H9 (cell line): ENCODE measurements around the gene DCDC2C. TPM values are rescaled to one million over a fixed set of nuclear protein-coding genes. Genes with fewer than 3 reads are reported as not detected.

Experiments
- DNase-seq: peaks from one replicate; pipeline ENCODE4 v3.0.0-alpha.2; 2017
- H2AFZ ChIP-seq: one replicate; pipeline ENCODE4 v1.6.1; 2013; ENCODE audit warnings: mild to moderate bottlenecking, low read length, control low read depth, moderate library complexity
- H2AK5ac ChIP-seq: 2 replicates; pipeline ENCODE4 v1.6.1; 2013; ENCODE audit warnings: low read length, control low read depth, mixed read lengths; ENCODE audit not compliant: insufficient read length
- H2BK120ac ChIP-seq: one replicate; pipeline ENCODE4 v1.6.1; 2013; ENCODE audit warnings: low read depth, mild to moderate bottlenecking, low read length, control low read depth, inconsistent platforms; ENCODE audit not compliant: poor library complexity, severe bottlenecking
- H2BK12ac ChIP-seq: 2 replicates; pipeline ENCODE4 v1.6.1; 2013; ENCODE audit warnings: low read length, control low read depth, mixed read lengths, low read depth; ENCODE audit not compliant: insufficient read length
- H2BK15ac ChIP-seq: 2 replicates; pipeline ENCODE4 v1.6.1; 2013; ENCODE audit warnings: low read depth, low read length, control low read depth
- H2BK20ac ChIP-seq: one replicate; pipeline ENCODE4 v1.6.1; 2013; ENCODE audit warnings: low read depth, mild to moderate bottlenecking, low read length, control low read depth, inconsistent platforms; ENCODE audit not compliant: poor library complexity, severe bottlenecking
- H2BK5ac ChIP-seq: 2 replicates; pipeline ENCODE4 v1.6.1; 2013; ENCODE audit warnings: low read length, control low read depth, mixed read lengths; ENCODE audit not compliant: insufficient read length
- H3K14ac ChIP-seq: 2 replicates; pipeline ENCODE4 v1.6.1; 2013; ENCODE audit warnings: low read length, control low read depth; ENCODE audit not compliant: insufficient read depth
- H3K18ac ChIP-seq: 2 replicates; pipeline ENCODE4 v1.6.1; 2013; ENCODE audit warnings: low read depth, mild to moderate bottlenecking, mixed read lengths, low read length, control low read depth; ENCODE audit not compliant: insufficient read length
- H3K23ac ChIP-seq: 2 replicates; pipeline ENCODE4 v1.6.1; 2013; ENCODE audit warnings: low read length, control low read depth, mixed read lengths, low read depth; ENCODE audit not compliant: insufficient read length
- H3K23me2 ChIP-seq: 2 replicates; pipeline ENCODE4 v1.6.1; 2013; ENCODE audit warnings: low read depth, mild to moderate bottlenecking, mixed read lengths, low read length, control low read depth; ENCODE audit not compliant: insufficient read length, poor library complexity, severe bottlenecking
- H3K27ac ChIP-seq: 2 replicates; pipeline ENCODE4 v1.5.1; 2013; ENCODE audit warnings: low read length, control low read depth, mixed read lengths, low read depth; ENCODE audit not compliant: insufficient read length
- H3K27me3 ChIP-seq: 2 replicates; pipeline ENCODE4 v1.6.1; 2013; ENCODE audit warnings: low read length, control low read depth, inconsistent platforms; ENCODE audit not compliant: insufficient read depth
- H3K4ac ChIP-seq: 2 replicates; pipeline ENCODE4 v1.6.1; 2013; ENCODE audit warnings: low read depth, mild to moderate bottlenecking, control low read depth, inconsistent platforms, low read length, moderate library complexity
- H3K4me1 ChIP-seq: 2 replicates; pipeline ENCODE4 v1.6.1; 2013; ENCODE audit warnings: low read length, control low read depth, inconsistent platforms; ENCODE audit not compliant: insufficient read depth
- H3K4me2 ChIP-seq: 2 replicates; pipeline ENCODE4 v1.6.1; 2013; ENCODE audit warnings: low read length, control low read depth, mixed read lengths; ENCODE audit not compliant: insufficient read length, insufficient read depth
- H3K56ac ChIP-seq: 2 replicates; pipeline ENCODE4 v1.6.1; 2013; ENCODE audit warnings: low read depth, mild to moderate bottlenecking, mixed read lengths, low read length, control low read depth; ENCODE audit not compliant: insufficient read length
- H3K79me1 ChIP-seq: 2 replicates; pipeline ENCODE4 v1.6.1; 2013; ENCODE audit warnings: low read depth, mild to moderate bottlenecking, moderate library complexity, low read length, control low read depth, inconsistent platforms; ENCODE audit not compliant: insufficient read depth, poor library complexity, severe bottlenecking
- H3K79me2 ChIP-seq: 2 replicates; pipeline ENCODE4 v1.6.1; 2013; ENCODE audit warnings: low read length, control low read depth, inconsistent platforms; ENCODE audit not compliant: insufficient read depth
- H3K9ac ChIP-seq: 2 replicates; pipeline ENCODE4 v1.6.1; 2013; ENCODE audit warnings: low read length, control low read depth, mixed read lengths; ENCODE audit not compliant: insufficient read length; ENCODE audit errors: extremely low read depth
- H3K9me3 ChIP-seq: one replicate; pipeline ENCODE4 v1.6.1; 2013; ENCODE audit warnings: low read depth, low read length, inconsistent platforms; ENCODE audit not compliant: control insufficient read depth
- H3T11ph ChIP-seq: one replicate; pipeline ENCODE4 v1.6.1; 2013; ENCODE audit warnings: mild to moderate bottlenecking, low read length, control low read depth, inconsistent platforms
- H4K20me1 ChIP-seq: one replicate; pipeline ENCODE4 v1.6.1; 2013; ENCODE audit not compliant: control insufficient read depth, insufficient read length, insufficient read depth
- H4K5ac ChIP-seq: 2 replicates; pipeline ENCODE4 v1.6.1; 2013; ENCODE audit warnings: low read depth, mild to moderate bottlenecking, mixed read lengths, low read length, control low read depth; ENCODE audit not compliant: insufficient read length
- H4K8ac ChIP-seq: replicated peaks from 2 replicates; pipeline ENCODE4 v1.6.1; 2013; ENCODE audit warnings: low read length, control low read depth, mixed read lengths, low read depth; ENCODE audit not compliant: insufficient read length
- H4K91ac ChIP-seq: 2 replicates; pipeline ENCODE4 v1.6.1; 2013; ENCODE audit warnings: low read depth, mild to moderate bottlenecking, moderate library complexity, mixed read lengths, low read length, control low read depth; ENCODE audit not compliant: insufficient read length
- H3K27ac Mint-ChIP-seq, 3 experiments: 2 replicates in 2 of 3; 3 replicates in 1 of 3; pipeline ENCODE4 v1.8.0; 2020 to 2021; ENCODE audit warnings: mixed read lengths in 3 of 3, mild to moderate bottlenecking in 1 of 3, moderate library complexity in 1 of 3
- H3K27me3 Mint-ChIP-seq: 2 replicates; pipeline ENCODE4 v1.8.0; 2021; ENCODE audit warnings: low read depth, mild to moderate bottlenecking, moderate library complexity, mixed read lengths
- H3K36me3 Mint-ChIP-seq, 3 experiments: 2 replicates in 2 of 3; 3 replicates in 1 of 3; pipeline ENCODE4 v1.8.0; 2020 to 2021; ENCODE audit warnings: low read depth in 3 of 3, mixed read lengths in 3 of 3; ENCODE audit not compliant: insufficient read depth in 1 of 3
- H3K4me1 Mint-ChIP-seq, 2 experiments: 2 replicates each; pipeline ENCODE4 v1.8.0; 2020; ENCODE audit warnings: mixed read lengths in 2 of 2
- H3K4me3 Mint-ChIP-seq, 2 experiments: 2 replicates in 1 of 2; 3 replicates in 1 of 2; pipeline ENCODE4 v1.8.0; 2020 to 2021; ENCODE audit warnings: mild to moderate bottlenecking in 2 of 2, mixed read lengths in 2 of 2, moderate library complexity in 1 of 2
- H3K9me3 Mint-ChIP-seq, 2 experiments: 2 replicates in 1 of 2; 3 replicates in 1 of 2; pipeline ENCODE4 v1.8.0; 2020; ENCODE audit warnings: mild to moderate bottlenecking in 2 of 2, mixed read lengths in 2 of 2, moderate library complexity in 1 of 2
- CTCF ChIP-seq: fragments of 200-600 bp; sonication (generic); conservative IDR thresholded peaks from 3 replicates; pipeline ENCODE4 v1.8.0; 2021; ENCODE audit warnings: antibody characterized with exemption, mild to moderate bottlenecking
- WGBS: extraction: QIAGEN DNeasy Blood & Tissue Kit; methylation state at CpG from one replicate; pipeline ENCODE4 v1.1.7; 2013; ENCODE audit warnings: missing lambda C conversion rate, low lambda C conversion rate, mixed read lengths; ENCODE audit not compliant: insufficient read length; ENCODE audit errors: extremely low coverage; 5-methylcytosine and 5-hydroxymethylcytosine counted together
- total RNA-seq: library from RNA; stranded (reverse); gene quantifications from 2 replicates; pipeline ENCODE4 v1.2.1, GENCODE V29; 2021

DCDC2C gene
- total RNA-seq, 1 experiment from 2014 or later, result not detected

DNA sequence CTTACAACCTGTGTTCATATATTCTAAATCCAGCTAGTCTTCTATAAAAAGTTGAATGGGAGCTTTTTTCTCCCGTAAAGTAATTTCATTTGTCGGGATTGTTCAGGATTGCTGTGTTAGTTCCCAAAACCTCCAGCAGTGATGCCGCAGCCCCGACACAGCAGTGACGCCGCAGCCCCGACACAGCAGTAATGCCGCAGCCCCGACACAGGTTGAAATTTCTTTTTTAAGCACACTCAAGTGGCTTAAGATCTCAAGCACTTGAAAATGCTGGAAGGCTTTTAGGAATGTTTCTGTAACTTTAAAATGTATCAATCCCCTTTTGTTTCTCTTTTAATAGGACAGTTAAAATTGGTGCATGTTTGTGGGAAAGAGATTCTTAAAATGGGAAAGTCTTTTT, 145.4 kb downstream of the DCDC2C start:
- Histone ChIP-seq H3K27me3 (no peaks in the 10 kb centered on the region), H4K8ac (no peak overlapping the region), H3T11ph (no peak overlapping the region), H4K5ac (no peak overlapping the region), H3K18ac (no peak overlapping the region), H3K27ac (no peak overlapping the region), H2AK5ac (no peak overlapping the region), H2BK120ac (no peak overlapping the region), H3K23me2 (no peaks in the 10 kb centered on the region), H4K91ac (no peak overlapping the region), H3K14ac (no peak overlapping the region), H4K20me1 (no peaks in the 10 kb centered on the region), H3K79me1 (no peaks in the 10 kb centered on the region), H3K4me1 (no peaks in the 10 kb centered on the region), H2BK20ac (no peak overlapping the region), H3K9ac (no peak overlapping the region), H2BK12ac (no peak overlapping the region), H3K23ac (no peak overlapping the region), H2BK15ac (no peak overlapping the region), H3K4ac (no peak overlapping the region), H2BK5ac (no peak overlapping the region), H3K4me2 (no peak overlapping the region), H3K9me3 (peaks cover 11% of the 10 kb centered on the region), H3K56ac (no peak overlapping the region), H2AFZ (no peak overlapping the region), H3K79me2 (no peaks in the 10 kb centered on the region)
- TF ChIP-seq CTCF, result no peak
- Mint-ChIP-seq H3K4me3 (no peak overlapping the region), H3K27ac (no peak overlapping the region), H3K36me3 (peaks cover 8 to 36% (median 19%) of the 10 kb centered on the region in 3 experiments), H3K9me3 (peaks cover 25 to 35% of the 10 kb centered on the region in 2 experiments), H3K27me3 (no peaks in the 10 kb centered on the region), H3K4me1 (peaks cover 7% of the 10 kb centered on the region in 2 experiments)
- no CpG with 5 or more reads among the region's 9 CpGs for WGBS
- no peak for DNase-seq
